Measurements from ENCODE around the gene TBC1D20.
A peak's percentile ranks its signal among the peaks of the same experiment; 100 is the strongest.

Gene TBC1D20

GRCh38 chr20:419556-420165 is 42.7 kb downstream of the TBC1D20 start:
- DNase-seq (ENCODE audit: low spot score), result peak; percentile 64

DNA sequence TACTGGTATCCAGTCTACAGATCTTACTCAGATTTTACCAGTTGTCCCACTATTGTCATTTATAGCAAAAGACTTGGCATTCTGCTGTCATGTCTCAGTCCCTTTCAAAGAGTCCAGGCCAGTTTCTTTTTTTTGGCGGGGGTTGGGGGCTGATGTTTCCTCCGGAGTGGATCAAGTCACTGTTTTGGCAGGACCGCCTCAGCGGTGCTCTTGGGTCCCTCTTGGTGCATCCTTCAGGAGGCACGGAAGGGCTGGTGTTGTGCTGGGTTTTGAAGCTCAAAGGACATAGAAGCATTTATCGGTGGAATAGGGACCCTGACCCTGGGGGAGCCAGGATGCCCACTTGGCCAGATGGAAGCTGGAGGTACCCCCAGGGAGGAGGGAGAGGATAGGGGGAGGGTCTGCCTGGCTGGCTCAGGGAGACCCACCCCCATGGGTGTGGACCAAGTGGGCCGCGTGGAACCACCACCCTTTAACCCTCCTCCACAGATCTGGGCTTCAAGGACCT is 43.4 kb downstream of the TBC1D20 start:
- DNase-seq (ENCODE audit: low spot score), result no peak

- no peak for DNase-seq (ENCODE audit: low spot score)
Measured at GRCh38 chr20:417801-418342, 44.5 kb downstream of the TBC1D20 start.

DNA sequence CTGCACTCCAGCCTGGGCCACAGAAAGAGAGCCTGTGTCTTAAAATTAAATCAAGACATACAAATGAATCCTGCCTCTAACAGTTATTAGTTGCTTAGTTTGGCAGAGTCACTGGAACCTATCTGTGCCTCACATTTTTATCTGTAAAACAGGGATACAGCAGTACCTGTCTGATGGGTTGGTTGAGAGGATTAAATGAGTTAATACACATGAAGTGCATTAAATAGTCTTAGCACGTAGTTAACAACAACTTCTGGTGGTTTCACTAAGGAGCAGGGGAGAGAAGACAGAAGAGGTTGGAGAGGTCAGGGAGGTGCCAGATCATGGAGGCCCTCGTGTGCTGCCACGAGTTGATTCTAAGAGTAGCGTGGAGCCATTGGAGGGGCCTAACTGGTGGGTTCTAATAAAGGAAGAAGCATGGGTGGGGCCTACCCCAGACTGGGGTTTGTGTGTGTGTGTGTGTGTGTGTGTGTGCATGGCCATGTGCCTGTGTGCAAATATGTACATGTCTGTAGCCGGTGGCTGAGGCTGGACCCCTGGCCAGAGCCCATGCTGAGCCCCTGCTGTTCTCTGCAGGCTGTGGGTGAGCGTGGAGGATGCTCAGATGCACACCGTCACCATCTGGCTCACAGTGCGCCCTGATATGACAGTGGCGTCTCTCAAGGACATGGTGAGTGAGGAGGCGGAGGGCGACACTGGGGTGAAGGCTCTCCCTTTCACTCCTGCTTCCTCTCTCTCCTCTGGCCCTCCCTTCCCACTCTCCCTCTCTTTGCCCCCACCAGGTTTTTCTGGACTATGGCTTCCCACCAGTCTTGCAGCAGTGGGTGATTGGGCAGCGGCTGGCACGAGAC is 45.2 kb downstream of the TBC1D20 start:
- DNase-seq (ENCODE audit: low spot score), result no peak

- DNase-seq (ENCODE audit: low spot score), result no peak
Measured at GRCh38 chr20:415820-416322, 46.5 kb downstream of the TBC1D20 start.

DNA sequence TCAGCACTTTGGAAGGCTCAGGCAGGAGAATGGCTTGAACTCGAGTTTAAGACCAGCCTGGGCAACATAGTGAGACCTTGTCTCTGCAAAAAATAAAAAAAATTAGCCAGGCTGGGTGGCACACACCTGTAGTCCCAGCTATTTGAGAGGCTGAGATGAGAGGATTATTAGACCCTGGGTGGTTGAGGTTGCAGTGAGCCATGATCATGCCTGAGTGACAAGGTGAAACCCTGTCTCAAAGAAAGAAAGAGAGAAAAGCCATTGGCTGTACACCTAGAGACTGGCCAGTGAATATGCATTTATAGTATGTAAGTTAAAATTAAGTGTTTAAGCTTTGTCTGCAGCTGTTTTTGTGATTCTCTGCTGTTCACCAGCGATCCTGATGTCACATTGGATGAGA is 48.2 kb downstream of the TBC1D20 start:
- no peak for DNase-seq (ENCODE audit: low spot score)

- DNase-seq (ENCODE audit: low spot score), result no peak
Measured at GRCh38 chr20:412081-412480, 50.3 kb downstream of the TBC1D20 start.

DNA sequence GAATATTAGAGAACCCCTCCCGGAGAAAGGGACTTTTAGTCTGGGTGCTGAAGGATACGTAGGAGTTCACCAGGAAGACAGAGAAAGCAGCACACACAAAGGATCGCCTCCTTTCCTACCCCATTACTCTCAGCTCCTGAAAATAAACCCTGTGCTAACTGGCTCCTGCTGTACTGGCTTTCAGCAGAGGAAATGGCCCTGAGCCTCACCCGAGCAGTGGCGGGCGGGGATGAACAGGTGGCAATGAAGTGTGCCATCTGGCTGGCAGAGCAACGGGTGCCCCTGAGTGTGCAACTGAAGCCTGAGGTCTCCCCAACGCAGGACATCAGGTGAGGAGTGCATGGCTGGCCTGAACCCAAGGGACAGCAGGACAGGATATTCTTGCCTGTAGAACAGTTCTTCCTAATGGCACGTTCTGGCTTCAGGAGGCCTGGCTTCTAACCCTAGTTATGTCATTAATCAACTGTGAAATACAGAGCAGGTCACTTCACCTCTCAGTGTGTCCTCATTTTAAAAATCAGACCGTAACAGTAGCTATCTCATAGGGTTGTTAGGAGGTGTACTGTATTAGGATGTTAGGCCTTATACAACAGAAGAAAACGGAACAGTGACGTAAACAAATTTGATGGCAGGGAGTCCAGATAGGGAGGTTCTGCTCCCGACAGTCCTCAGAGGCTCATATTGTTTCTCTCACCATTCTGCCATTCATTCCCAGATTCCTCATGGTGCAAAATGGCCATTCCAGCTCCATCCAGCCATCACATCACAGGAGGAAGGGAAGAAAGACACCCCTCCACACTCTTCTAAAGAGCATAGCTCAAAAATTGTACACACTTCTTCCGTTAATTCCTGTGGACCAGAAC is 52.4 kb downstream of the TBC1D20 start:
- DNase-seq (ENCODE audit: low spot score), result no peak

DNA sequence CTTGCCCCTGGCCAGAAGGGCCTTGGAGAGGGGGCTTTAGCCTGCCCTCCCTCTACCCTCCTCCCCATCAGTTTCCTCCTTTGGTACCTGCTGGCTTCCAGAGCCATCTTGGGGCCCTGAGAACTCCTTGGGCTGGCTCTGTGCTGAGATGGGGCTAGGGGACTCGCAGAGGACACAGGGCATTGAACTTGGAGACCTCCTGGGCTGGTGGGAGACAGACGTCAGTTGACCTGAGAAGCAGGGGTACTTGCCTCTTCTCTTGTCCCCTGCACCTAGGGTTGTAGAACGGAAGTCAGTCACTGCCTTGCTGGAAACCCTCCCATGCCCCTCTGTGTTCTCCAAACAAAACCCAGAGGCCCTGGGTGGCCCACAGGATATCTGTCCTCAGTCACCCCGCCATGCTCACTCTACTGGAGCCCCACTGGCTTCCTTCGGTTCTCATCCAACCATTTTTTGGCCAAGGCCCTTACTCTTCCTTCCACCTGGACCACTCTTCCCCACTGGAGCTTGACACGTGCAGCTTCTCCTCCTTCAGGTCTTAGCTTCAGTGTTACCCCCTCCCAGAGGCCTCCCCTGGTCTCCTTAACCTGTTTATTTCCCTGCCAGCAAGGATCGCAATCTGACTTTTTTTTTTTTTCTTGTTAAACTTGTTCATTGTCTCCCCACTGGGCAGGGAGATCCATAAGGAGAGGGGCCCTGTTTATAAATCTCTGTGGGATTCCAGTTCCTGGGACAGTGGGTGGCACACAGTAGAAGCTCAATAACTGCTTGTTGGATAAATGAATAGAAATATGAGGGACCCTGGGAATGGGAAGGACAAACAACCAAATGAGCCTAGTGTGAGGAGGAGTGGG is 53.3 kb downstream of the TBC1D20 start:
- no peak for DNase-seq (ENCODE audit: low spot score)

DNA sequence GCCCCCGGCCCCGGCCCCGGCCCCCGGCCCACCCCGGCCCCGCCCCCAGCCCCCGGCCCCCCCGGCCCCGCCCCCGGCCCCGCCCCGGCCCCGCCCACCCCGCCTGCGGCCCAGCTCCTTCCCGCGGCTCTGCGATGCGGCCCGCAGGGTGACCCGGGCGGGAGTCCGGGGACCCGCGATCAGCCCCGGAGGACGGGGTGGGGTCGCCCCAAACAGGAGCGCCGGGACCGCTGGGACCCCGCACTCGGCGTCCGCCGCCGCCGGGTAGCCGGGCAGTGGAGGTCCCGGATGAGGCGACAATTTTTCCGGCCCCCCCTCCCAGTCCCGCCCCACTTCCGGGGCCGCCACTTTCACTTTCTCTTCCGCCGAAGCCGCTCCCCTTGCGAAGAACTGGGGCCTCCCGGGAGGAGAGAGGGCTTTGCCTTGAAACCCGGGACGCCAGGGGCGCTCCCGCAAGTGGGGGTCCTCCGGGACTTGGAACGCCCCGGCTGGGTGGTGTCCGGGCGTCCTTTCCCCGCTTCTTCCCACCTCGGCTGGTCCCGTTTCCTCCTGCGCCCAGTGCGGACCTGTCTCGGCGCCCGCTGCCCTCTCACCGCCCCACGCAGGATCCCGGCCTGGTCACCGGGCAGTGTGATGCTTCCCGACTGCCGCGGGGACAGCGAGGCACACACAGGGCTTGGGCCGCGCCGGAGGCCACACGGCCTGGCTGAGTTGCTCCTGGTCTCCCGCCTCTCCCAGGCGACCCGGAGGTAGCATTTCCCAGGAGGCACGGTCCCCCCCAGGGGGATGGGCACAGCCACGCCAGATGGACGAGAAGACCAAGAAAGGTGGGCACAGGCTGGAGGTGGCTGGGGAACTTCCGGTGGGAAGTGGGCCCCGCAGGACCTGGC is 54.1 kb downstream of the TBC1D20 start, which contains the start of gene RBCK1:
TSS of gene RBCK1 (plus strand) at position 347 of the 890 bp plus-strand sequence. CDS start at position 806, 459 bp downstream.
- DNase-seq (ENCODE audit: low spot score), result peak; percentile 98

DNA sequence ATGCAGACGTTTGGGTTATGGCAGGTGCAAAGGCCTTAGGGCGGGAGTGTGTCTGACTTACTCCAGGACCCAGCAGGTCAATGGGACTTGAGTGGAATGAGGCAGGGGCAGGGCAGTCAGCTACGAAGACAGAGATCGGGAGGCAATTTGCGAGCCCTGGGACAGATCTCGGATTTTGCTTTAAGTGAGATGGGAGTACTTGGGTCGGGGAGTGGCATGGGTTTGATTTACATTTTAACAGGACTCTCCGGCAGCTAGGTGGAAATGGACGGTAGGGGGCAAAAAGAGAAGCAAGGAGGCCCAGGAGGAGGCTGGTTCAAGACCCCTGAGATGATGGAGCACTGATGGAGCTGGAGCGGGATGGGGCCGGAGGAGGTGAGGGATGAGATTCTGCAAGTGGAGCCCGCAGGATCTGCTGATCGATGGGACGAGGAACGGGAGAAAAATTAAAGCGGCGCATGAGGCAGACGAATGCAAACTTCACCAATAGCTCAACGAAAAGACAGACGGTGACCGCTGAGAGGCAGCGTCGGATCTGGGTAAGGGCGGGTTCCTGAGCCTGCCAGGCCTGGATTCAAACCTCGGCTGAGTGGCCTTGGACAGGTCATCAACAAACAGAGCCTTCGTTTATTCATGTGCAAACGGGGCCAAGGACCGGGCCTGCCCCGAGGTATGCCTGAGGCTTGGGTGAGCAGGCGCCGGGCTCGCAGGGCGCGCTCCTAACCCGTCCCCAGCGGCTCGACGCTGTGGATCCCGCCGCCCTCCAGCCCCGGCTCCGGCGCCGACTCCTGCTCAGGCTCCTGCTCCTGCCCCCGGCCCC is 55.0 kb downstream of the TBC1D20 start:
- DNase-seq (ENCODE audit: low spot score), result peak; percentile 97

- DNase-seq (ENCODE audit: low spot score), result no peak
Measured at GRCh38 chr20:406200-407132, 55.9 kb downstream of the TBC1D20 start.

GRCh38 chr20:404088-404487 is 58.2 kb downstream of the TBC1D20 start:
- DNase-seq (ENCODE audit: low spot score), result no peak

- DNase-seq (ENCODE audit: low spot score), result no peak
Measured at GRCh38 chr20:403582-403957, 58.8 kb downstream of the TBC1D20 start.

DNA sequence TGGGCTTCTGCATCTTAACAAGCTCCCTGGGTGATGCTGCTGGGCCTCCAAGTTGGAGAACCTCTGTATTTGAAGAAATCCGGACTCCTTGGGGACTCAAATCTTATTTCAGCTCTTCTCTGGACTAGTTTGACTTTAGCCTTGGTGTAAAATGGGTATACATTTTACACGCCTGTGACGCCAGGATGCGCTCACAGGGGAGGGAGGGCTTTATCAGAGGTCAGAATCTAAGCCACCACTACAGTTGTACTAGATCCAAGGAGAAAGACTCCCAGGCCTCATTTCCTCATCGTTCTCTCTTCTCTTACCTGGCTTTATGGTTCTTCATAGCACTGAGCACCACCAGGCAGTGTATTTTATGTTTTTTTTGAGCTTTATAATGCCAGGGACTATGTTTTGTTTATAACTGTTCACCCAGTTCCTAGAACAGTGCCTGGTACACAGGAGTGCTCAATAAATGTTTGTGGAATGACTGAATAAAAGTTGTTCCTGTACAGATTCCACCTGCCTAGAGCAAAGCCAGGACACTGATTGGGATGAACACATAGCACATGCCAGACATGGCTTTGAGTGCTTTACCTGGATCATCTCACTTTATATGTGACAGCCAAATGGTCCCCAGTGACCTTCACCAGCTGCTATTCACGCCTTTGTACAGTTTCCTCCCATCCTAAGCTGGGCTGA is 59.3 kb downstream of the TBC1D20 start:
- no peak for DNase-seq (ENCODE audit: low spot score)

DNA sequence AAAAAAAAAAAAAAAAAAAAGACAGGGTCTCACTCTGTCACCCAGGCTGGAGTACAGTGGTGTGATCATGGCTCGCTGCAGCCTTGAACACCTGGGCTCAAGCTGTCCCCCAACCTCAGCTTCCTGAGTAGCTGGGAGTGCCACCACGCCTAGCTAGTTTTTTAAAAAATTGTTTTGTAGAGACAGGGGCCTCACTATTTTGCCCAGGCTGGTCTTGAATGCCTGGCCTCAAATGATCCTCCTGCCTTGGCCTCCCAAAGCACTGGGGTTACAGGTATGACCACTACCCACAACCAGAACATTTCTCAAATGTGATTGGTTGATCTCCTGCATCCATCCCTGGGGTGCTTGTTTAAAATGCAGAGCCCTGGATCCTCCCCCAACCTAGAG is 59.8 kb downstream of the TBC1D20 start:
- no peak for DNase-seq (ENCODE audit: low spot score)

Data from iPS-NIHi11 (cell line).